Glomerular visceral epithelial cell (primary cell): ENCODE measurements around the gene MTHFD1L.

Experiments
- DNase-seq: peaks from one replicate; pipeline ENCODE4 v3.0.0-alpha.2; 2016; ENCODE audit errors: extremely low spot score

Gene MTHFD1L

GRCh38 chr6:151041686-151042085 is 176.2 kb downstream of the MTHFD1L start:
- DNase-seq, result no peak

- DNase-seq, result peak; percentile 53
These were observed 177.4 kb downstream of the MTHFD1L start for GRCh38 chr6:151042911-151043330.

- DNase-seq, result no peak
These were observed 178.4 kb downstream of the MTHFD1L start for GRCh38 chr6:151043944-151044343.

- DNase-seq, result peak; percentile 98
These were observed 179.3 kb downstream of the MTHFD1L start for GRCh38 chr6:151044465-151045441.

GRCh38 chr6:151045511-151046222 is 180.2 kb downstream of the MTHFD1L start:
- peak; percentile 56 for DNase-seq

- no peak for DNase-seq
These were observed 185.7 kb downstream of the MTHFD1L start for GRCh38 chr6:151051164-151051563.

GRCh38 chr6:151052021-151052646 is 186.6 kb downstream of the MTHFD1L start:
- no peak for DNase-seq

- no peak for DNase-seq
These were observed 188.8 kb downstream of the MTHFD1L start for GRCh38 chr6:151054306-151054705.

- peak; percentile 35 for DNase-seq
These were observed 190.9 kb downstream of the MTHFD1L start for GRCh38 chr6:151056230-151056907.

- no peak for DNase-seq
These were observed 191.6 kb downstream of the MTHFD1L start for GRCh38 chr6:151057061-151057460.

GRCh38 chr6:151058021-151058733 is 192.7 kb downstream of the MTHFD1L start:
- no peak for DNase-seq

GRCh38 chr6:151059612-151060095 is 194.2 kb downstream of the MTHFD1L start:
- DNase-seq, result no peak

- peak; percentile 87 for DNase-seq
These were observed 194.7 kb downstream of the MTHFD1L start for GRCh38 chr6:151060096-151060765.

- DNase-seq, result no peak
These were observed 195.4 kb downstream of the MTHFD1L start for GRCh38 chr6:151060766-151061531.

- DNase-seq, result no peak
These were observed 197.8 kb downstream of the MTHFD1L start for GRCh38 chr6:151063352-151063751.

- DNase-seq, result no peak
These were observed 198.5 kb downstream of the MTHFD1L start for GRCh38 chr6:151063842-151064647.

- no peak for DNase-seq
These were observed 199.7 kb downstream of the MTHFD1L start for GRCh38 chr6:151065027-151065815.
